Caco-2 (cell line): ENCODE measurements around the gene LARP1B. TPM values are rescaled to one million over a fixed set of nuclear protein-coding genes. Genes with fewer than 3 reads are reported as not detected.
"Not testable (repeated sequence)": the region's sequence is repeated elsewhere in the genome, so short reads cannot be mapped to it uniquely, and the experiment has no call there.

Experiments used
- BruUV-seq: library from RNA; stranded (reverse); fragments of 400-500 nt; replicated peaks from 2 replicates; lab custom pipeline; 2021; lab: Mats Ljungman, UMichigan
- CTCF ChIA-PET: fragments of 300-600 bp; sonication (Branson Sonifier 250); formaldehyde crosslinking; loops from one replicate; lab custom pipeline; 2022; ENCODE audit warnings: antibody characterized with exemption; lab: Charles Lee
- POLR2A ChIA-PET: fragments of 300-600 bp; sonication (Branson Sonifier 250); formaldehyde crosslinking; loops from one replicate; lab custom pipeline; 2022; ENCODE audit warnings: antibody characterized with exemption; lab: Charles Lee
- DNase-seq, 2 experiments: peaks; one replicate each; pipeline versions ENCODE4 v3.0.0 to v3.0.0-alpha.2; 2020 to 2022
- H3K27me3 ChIP-seq: replicated peaks from 2 replicates; pipeline ENCODE4 v1.6.0; 2011; ENCODE audit warnings: low read length; ENCODE audit not compliant: control insufficient read depth, insufficient read depth
- H3K36me3 ChIP-seq: 2 replicates; pipeline ENCODE4 v1.5.1; 2011; ENCODE audit warnings: low read length; ENCODE audit not compliant: control insufficient read depth, insufficient read depth
- H3K4me1 ChIP-seq: fragments of 250-450 bp; sonication (Bioruptor Pico); 2 replicates; pipeline ENCODE4 v1.5.1; 2020; ENCODE audit warnings: mild to moderate bottlenecking
- H3K4me3 ChIP-seq: 2 replicates; pipeline ENCODE4 v1.5.1; 2011; ENCODE audit warnings: low read depth, mild to moderate bottlenecking, control low read depth, low read length
- H3K9me3 ChIP-seq: fragments of 250-450 bp; sonication (Bioruptor Pico); 2 replicates; pipeline ENCODE4 v1.5.1; 2020; ENCODE audit warnings: mild to moderate bottlenecking, moderate library complexity
- H3K27ac Mint-ChIP-seq: one replicate; pipeline ENCODE4 v1.8.0; 2022; ENCODE audit warnings: mixed read lengths; ENCODE audit not compliant: unreplicated experiment
- H3K27me3 Mint-ChIP-seq: one replicate; pipeline ENCODE4 v1.8.0; 2022; ENCODE audit warnings: mixed read lengths; ENCODE audit not compliant: insufficient read depth, unreplicated experiment
- H3K36me3 Mint-ChIP-seq: one replicate; pipeline ENCODE4 v1.8.0; 2022; ENCODE audit warnings: mild to moderate bottlenecking, mixed read lengths; ENCODE audit not compliant: insufficient read depth, unreplicated experiment
- H3K4me1 Mint-ChIP-seq: one replicate; pipeline ENCODE4 v1.8.0; 2022; ENCODE audit warnings: low read depth, mixed read lengths; ENCODE audit not compliant: unreplicated experiment
- H3K4me3 Mint-ChIP-seq: one replicate; pipeline ENCODE4 v1.8.0; 2022; ENCODE audit warnings: mild to moderate bottlenecking, moderate library complexity, mixed read lengths; ENCODE audit not compliant: unreplicated experiment
- H3K9me3 Mint-ChIP-seq: one replicate; pipeline ENCODE4 v1.8.0; 2022; ENCODE audit warnings: mixed read lengths; ENCODE audit not compliant: unreplicated experiment
- intact Hi-C: fragments of 100-400 bp; cut with micrococcal nuclease; formaldehyde crosslinking; loops from one replicate; pipeline ENCODE4 v1.10.0; 2022; ENCODE audit not compliant: unreplicated experiment
- total RNA-seq: library from RNA; stranded (reverse); gene quantifications from 2 replicates; pipeline ENCODE4 v1.2.3, GENCODE V29; 2022
- TF ChIP-seq, protein P1 (sequence below), 2 experiments: fragments of 200-600 bp in 1 of 2; IDR thresholded peaks; 1 replicate in 1 of 2; 2 replicates in 1 of 2; pipeline versions ENCODE4 v1.5.1 to v1.8.0; 2011 to 2022; ENCODE audit warnings: antibody characterized with exemption in 1 of 2, control low read depth in 1 of 2, inconsistent platforms in 1 of 2, low read depth in 1 of 2, low read length in 1 of 2, mild to moderate bottlenecking in 1 of 2, moderate library complexity in 1 of 2; ENCODE audit not compliant: insufficient read depth in 1 of 2, severe bottlenecking in 1 of 2, unreplicated experiment in 1 of 2

The LARP1B gene
- total RNA-seq, 1 experiment from 2014 or later, result 23.6 TPM

DNA sequence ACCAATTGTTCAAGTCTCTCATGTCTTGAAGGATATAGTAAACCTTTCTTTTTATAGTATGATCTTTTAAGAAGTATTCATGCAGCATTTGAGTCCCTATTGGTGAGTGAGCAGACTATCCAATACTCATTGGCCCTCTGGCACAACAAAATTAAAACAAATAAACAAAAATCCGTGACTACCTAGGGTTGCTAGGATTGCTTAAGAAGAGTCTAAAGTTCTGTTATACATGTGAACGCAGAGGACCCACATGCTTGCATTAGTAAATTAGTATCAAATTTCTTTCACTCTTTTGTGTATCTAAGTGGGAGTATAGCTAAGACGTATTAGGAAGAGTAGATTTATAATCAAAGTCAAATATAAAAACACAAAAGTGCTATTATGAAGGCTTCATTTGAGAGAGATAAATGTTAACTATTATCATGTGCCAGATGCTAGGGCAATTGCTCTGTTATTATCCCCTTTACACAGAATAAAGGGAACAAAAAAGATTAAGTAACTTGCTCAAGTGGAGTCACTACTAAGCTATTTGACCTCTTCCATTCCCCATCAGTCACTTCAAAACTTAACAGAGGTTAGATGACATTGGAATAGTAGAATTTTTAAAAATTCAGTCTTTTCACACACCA lies 29.2 kb upstream of the LARP1B start:
- POLR2A ChIA-PET, result no interaction called here
- no peaks in the 10 kb centered on the region for H3K36me3 Mint-ChIP-seq

DNA sequence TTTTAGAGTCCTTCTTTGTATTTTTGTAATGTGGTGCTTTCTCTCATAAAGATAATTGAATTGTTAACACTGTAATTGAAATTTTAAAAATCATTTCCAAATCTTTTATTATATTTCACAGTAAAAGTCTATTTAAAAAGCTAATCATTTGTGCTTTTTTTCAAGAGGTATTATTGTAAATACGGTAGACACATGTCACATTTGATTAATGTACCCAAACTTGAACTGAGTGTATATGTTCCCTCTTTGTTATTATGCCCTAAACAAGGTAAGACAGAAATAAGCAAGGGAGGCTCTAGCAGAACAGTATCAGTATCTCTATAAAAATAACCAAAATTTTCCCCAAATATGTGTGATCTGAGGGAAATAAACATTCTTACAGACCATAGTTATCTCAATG lies 21.5 kb upstream of the LARP1B start:
- H3K4me1 ChIP-seq, result no peaks in the 10 kb centered on the region
- H3K9me3 Mint-ChIP-seq, result no peaks in the 10 kb centered on the region
- H3K4me1 Mint-ChIP-seq, result no peaks in the 10 kb centered on the region
- no peaks in the 10 kb centered on the region for H3K36me3 Mint-ChIP-seq
- ChIA-PET POLR2A (no interaction called here), CTCF (no interaction called here)
- no peak overlapping the region for H3K4me3 ChIP-seq
- no peak overlapping the region for H3K4me3 Mint-ChIP-seq
- TF ChIP-seq, protein P1, sequence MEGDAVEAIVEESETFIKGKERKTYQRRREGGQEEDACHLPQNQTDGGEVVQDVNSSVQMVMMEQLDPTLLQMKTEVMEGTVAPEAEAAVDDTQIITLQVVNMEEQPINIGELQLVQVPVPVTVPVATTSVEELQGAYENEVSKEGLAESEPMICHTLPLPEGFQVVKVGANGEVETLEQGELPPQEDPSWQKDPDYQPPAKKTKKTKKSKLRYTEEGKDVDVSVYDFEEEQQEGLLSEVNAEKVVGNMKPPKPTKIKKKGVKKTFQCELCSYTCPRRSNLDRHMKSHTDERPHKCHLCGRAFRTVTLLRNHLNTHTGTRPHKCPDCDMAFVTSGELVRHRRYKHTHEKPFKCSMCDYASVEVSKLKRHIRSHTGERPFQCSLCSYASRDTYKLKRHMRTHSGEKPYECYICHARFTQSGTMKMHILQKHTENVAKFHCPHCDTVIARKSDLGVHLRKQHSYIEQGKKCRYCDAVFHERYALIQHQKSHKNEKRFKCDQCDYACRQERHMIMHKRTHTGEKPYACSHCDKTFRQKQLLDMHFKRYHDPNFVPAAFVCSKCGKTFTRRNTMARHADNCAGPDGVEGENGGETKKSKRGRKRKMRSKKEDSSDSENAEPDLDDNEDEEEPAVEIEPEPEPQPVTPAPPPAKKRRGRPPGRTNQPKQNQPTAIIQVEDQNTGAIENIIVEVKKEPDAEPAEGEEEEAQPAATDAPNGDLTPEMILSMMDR (IDR thresholded peaks at IDR 0.05; ENCODE audit: insufficient read depth in 1 of 2, low read depth in 1 of 2, low read length in 1 of 2, severe bottlenecking in 1 of 2, unreplicated experiment in 1 of 2), result no peak
- no peaks in the 10 kb centered on the region for H3K27me3 ChIP-seq
- no TSS peak for BruUV-seq
- DNase-seq, result no peak
- H3K27me3 Mint-ChIP-seq, result no peaks in the 10 kb centered on the region
- H3K36me3 ChIP-seq, result no peaks in the 10 kb centered on the region
- intact Hi-C loops, result no loop called here
- no peaks in the 10 kb centered on the region for H3K9me3 ChIP-seq
- H3K27ac Mint-ChIP-seq, result no peak overlapping the region

More for the DNA sequence above, 29.2 kb upstream of the LARP1B start:
- Histone ChIP-seq H3K4me3 (no peak overlapping the region), H3K27me3 (no peaks in the 10 kb centered on the region), H3K9me3 (no peaks in the 10 kb centered on the region), H3K4me1 (no peaks in the 10 kb centered on the region), H3K36me3 (no peaks in the 10 kb centered on the region)
- intact Hi-C loops, result no loop called here
- H3K27me3 Mint-ChIP-seq, result no peaks in the 10 kb centered on the region
- no peaks in the 10 kb centered on the region for H3K4me1 Mint-ChIP-seq
- no peak for DNase-seq
- H3K9me3 Mint-ChIP-seq, result no peaks in the 10 kb centered on the region
- no peak overlapping the region for H3K4me3 Mint-ChIP-seq
- CTCF ChIA-PET, result no interaction called here
- no TSS peak for BruUV-seq
- no peak overlapping the region for H3K27ac Mint-ChIP-seq
- TF ChIP-seq, protein P1 (IDR thresholded peaks at IDR 0.05; ENCODE audit: insufficient read depth in 1 of 2, low read depth in 1 of 2, low read length in 1 of 2, severe bottlenecking in 1 of 2, unreplicated experiment in 1 of 2), result no peak

DNA sequence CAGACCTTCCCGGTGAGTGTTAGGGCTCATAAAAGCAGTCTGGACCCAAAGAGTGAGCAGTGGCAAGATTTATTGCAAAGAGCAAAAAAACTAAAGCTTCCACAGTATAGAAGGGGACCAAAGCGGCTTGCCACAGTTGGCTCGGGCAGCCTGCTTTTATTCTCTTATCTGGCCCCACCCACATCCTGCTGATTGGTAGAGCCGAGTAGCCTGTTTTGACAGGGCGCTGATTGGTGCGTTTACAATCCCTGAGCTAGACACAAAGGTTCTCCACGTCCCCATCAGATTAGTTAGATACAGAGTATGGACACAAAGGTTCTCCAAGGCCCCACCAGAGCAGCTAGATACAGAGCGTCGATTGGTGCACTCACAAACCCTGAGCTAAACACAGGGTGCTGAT lies 14.1 kb upstream of the LARP1B start:
- H3K4me1 ChIP-seq, H3K9me3 ChIP-seq, H3K9me3 Mint-ChIP-seq, intact Hi-C loops, H3K36me3 Mint-ChIP-seq, H3K4me3 ChIP-seq, H3K27me3 Mint-ChIP-seq, BruUV-seq, H3K4me1 Mint-ChIP-seq, H3K27ac Mint-ChIP-seq, DNase-seq, H3K36me3 ChIP-seq, H3K4me3 Mint-ChIP-seq, CTCF ChIA-PET, H3K27me3 ChIP-seq: not testable (repeated sequence)
- POLR2A ChIA-PET, result interaction anchor here (0.6 kb wide), 1 partner anchor 72 kb away, joined by 13 read pairs; no protein-coding TSS in a partner anchor

DNA sequence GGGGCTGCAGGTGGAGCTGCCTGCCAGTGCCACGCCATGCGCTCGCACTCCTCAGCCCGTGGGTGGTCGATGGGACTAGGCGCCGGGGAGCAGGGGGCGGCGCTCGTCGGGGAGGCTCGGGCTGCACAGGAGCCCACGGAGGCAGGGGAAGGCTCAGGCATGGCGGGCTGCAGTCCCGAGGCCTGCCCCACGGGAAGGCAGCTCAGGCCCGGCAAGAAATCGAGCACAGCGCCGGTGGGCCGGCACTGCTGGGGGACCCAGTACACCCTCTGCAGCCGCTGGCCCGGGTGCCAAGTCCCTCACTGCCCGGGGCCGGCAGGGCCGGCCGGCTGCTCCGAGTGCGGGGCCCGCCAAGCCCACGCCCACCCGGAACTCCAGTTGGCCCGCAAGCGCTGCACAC lies 13.6 kb upstream of the LARP1B start:
- POLR2A ChIA-PET, result interaction anchor here (0.6 kb wide), 1 partner anchor 71 kb away, joined by 13 read pairs; no protein-coding TSS in a partner anchor
- DNase-seq, H3K27me3 ChIP-seq, H3K9me3 Mint-ChIP-seq, intact Hi-C loops, H3K36me3 Mint-ChIP-seq, CTCF ChIA-PET, H3K27ac Mint-ChIP-seq, H3K4me1 Mint-ChIP-seq, H3K4me3 Mint-ChIP-seq, H3K4me1 ChIP-seq, H3K36me3 ChIP-seq, H3K9me3 ChIP-seq, BruUV-seq, H3K4me3 ChIP-seq, H3K27me3 Mint-ChIP-seq: not testable (repeated sequence)
